HepG2 (cell line): Measurements from ENCODE around the gene BIRC7. TPM values are rescaled to one million over a fixed set of nuclear protein-coding genes. Genes with fewer than 3 reads are reported as not detected.

ENCODE experiments used
- ATAC-seq: fragments of 200-7000 bp; cut with Tn5 transposase; 3 replicates; pipeline ENCODE4 v1.9.1; 2020; ENCODE audit warnings: mild to moderate bottlenecking, moderate library complexity
- BruUV-seq: library from RNA; stranded (reverse); fragments of 400-500 nt; replicated peaks from 2 replicates; lab custom pipeline; 2021; lab: Mats Ljungman, UMichigan
- CTCF ChIA-PET: fragments of 300-600 bp; formaldehyde crosslinking; extraction: SDS; loops from one replicate; lab custom pipeline; 2021; ENCODE audit warnings: low total read pairs, inconsistent platforms, low intra/inter-chr PET ratio; lab: Yijun Ruan, JAX
- POLR2A ChIA-PET: fragments of 350-600 bp; sonication (Branson Sonifier 250); formaldehyde crosslinking; loops from one replicate; lab custom pipeline; 2020; ENCODE audit warnings: antibody characterized with exemption, inconsistent platforms; lab: Yijun Ruan, JAX
- DNase-seq: peaks from one replicate; pipeline ENCODE4 v3.0.0-alpha.2; 2015; ENCODE audit warnings: low spot score
- FAIRE-seq: peaks from 3 replicates; lab custom pipeline; 2011; peaks lifted over from hg19 to GRCh38; lab: Jason Lieb, UNC
- H2AFZ ChIP-seq: one replicate; pipeline ENCODE4 v1.6.1; 2011; ENCODE audit warnings: low read length, inconsistent platforms
- H3K27ac ChIP-seq: fragments of 300-600 bp; 3 replicates; pipeline ENCODE4 v1.8.0; 2011; ENCODE audit warnings: mixed run types, mild to moderate bottlenecking, mixed read lengths, low read length, inconsistent platforms; ENCODE audit not compliant: insufficient read depth; ENCODE audit errors: extremely low read length
- H3K27me3 ChIP-seq, 2 experiments: fragments of 200-600 bp in 1 of 2; 2 replicates in 1 of 2; 3 replicates in 1 of 2; pipeline versions ENCODE4 v1.6.0 to v1.8.0; 2011; ENCODE audit warnings: low read length in 2 of 2, mild to moderate bottlenecking in 2 of 2, moderate library complexity in 2 of 2, inconsistent platforms in 1 of 2; ENCODE audit not compliant: insufficient read depth in 2 of 2, control insufficient read depth in 1 of 2
- H3K36me3 ChIP-seq, 2 experiments: fragments of 200-600 bp in 1 of 2; replicated peaks in 1 of 2; 2 replicates in 1 of 2; 3 replicates in 1 of 2; pipeline versions ENCODE4 v1.5.1 to v1.8.0; 2011; ENCODE audit warnings: low read length in 2 of 2, inconsistent platforms in 1 of 2; ENCODE audit not compliant: insufficient read depth in 2 of 2, control insufficient read depth in 1 of 2
- H3K4me1 ChIP-seq: 2 replicates; pipeline ENCODE4 v1.5.1; 2012; ENCODE audit warnings: low read length, inconsistent platforms; ENCODE audit not compliant: insufficient read depth
- H3K4me2 ChIP-seq: 2 replicates; pipeline ENCODE4 v1.6.0; 2011; ENCODE audit warnings: low read depth, low read length, inconsistent platforms
- H3K4me3 ChIP-seq, 3 experiments: fragments of 200-600 bp in 1 of 3; sonication (generic), shearing (Covaris generic) in 1 of 3; replicated peaks in 1 of 3; 2 replicates each; pipeline ENCODE4 v1.5.1; 2011 to 2016; ENCODE audit warnings: low read length in 3 of 3, inconsistent platforms in 2 of 3, low read depth in 2 of 3, mild to moderate bottlenecking in 2 of 3, control low read depth in 1 of 3, mixed read lengths in 1 of 3; ENCODE audit not compliant: insufficient read depth in 1 of 3
- H3K79me2 ChIP-seq: one replicate; pipeline ENCODE4 v1.6.1; 2011; ENCODE audit warnings: low read length, inconsistent platforms; ENCODE audit not compliant: insufficient read depth
- H3K9ac ChIP-seq: 2 replicates; pipeline ENCODE4 v1.6.0; 2011; ENCODE audit warnings: mild to moderate bottlenecking, low read depth, low read length, inconsistent platforms; ENCODE audit not compliant: insufficient read depth
- H3K9me3 ChIP-seq: 2 replicates; pipeline ENCODE4 v1.5.1; 2012; ENCODE audit warnings: mild to moderate bottlenecking, low read length
- H4K20me1 ChIP-seq: 2 replicates; pipeline ENCODE4 v1.6.0; 2011; ENCODE audit warnings: inconsistent platforms, mild to moderate bottlenecking, low read length, moderate library complexity; ENCODE audit not compliant: insufficient read depth
- CHD2 ChIP-seq: IDR thresholded peaks from 2 replicates; pipeline ENCODE4 v1.6.1; 2011; ENCODE audit warnings: low read depth, low read length, improper control_type of control experiment
- FIP1L1 ChIP-seq: fragments of 200-400 bp; formaldehyde crosslinking; IDR thresholded peaks from 2 replicates; pipeline ENCODE4 v1.6.1; 2018; ENCODE audit warnings: low read depth, mild to moderate bottlenecking, low read length, moderate library complexity, borderline replicate concordance; ENCODE audit not compliant: insufficient read depth
- MXD3 ChIP-seq: IDR thresholded peaks from 2 replicates; pipeline ENCODE4 v1.6.1; 2016; ENCODE audit warnings: mild to moderate bottlenecking, missing biosample characterization, missing genetic modification reagents
- NCOA2 ChIP-seq: sonication (generic); formaldehyde crosslinking; IDR thresholded peaks from 2 replicates; pipeline ENCODE4 v1.8.0; 2022; ENCODE audit warnings: inconsistent platforms
- PAWR ChIP-seq: sonication (generic); formaldehyde crosslinking; IDR thresholded peaks from 2 replicates; pipeline ENCODE4 v1.4.0; 2020; ENCODE audit warnings: missing genetic modification reagents, mild to moderate bottlenecking, borderline replicate concordance
- PAX8 ChIP-seq: sonication (generic); formaldehyde crosslinking; IDR thresholded peaks from 2 replicates; pipeline ENCODE4 v1.8.0; 2022; ENCODE audit warnings: mild to moderate bottlenecking, missing genetic modification reagents, borderline replicate concordance
- PITX1 ChIP-seq: sonication (generic); formaldehyde crosslinking; IDR thresholded peaks from 2 replicates; pipeline ENCODE4 v1.5.1; 2020; ENCODE audit warnings: mild to moderate bottlenecking, missing genetic modification reagents
- PRDM15 ChIP-seq: sonication (generic); formaldehyde crosslinking; IDR thresholded peaks from 2 replicates; pipeline ENCODE4 v1.4.0; 2020; ENCODE audit warnings: missing genetic modification reagents
- RBM39 ChIP-seq: fragments of 200-400 bp; formaldehyde crosslinking; IDR thresholded peaks from one replicate; pipeline ENCODE4 v1.6.1; 2018; ENCODE audit warnings: antibody characterized with exemption, mild to moderate bottlenecking, low read depth, low read length; ENCODE audit not compliant: poor library complexity, severe bottlenecking
- RFX5 ChIP-seq: IDR thresholded peaks from 2 replicates; pipeline ENCODE4 v1.6.1; 2011; ENCODE audit warnings: low read depth, low read length, improper control_type of control experiment
- TAF15 ChIP-seq: fragments of 200-400 bp; formaldehyde crosslinking; IDR thresholded peaks from one replicate; pipeline ENCODE4 v1.6.1; 2018; ENCODE audit warnings: mild to moderate bottlenecking, low read depth, low read length; ENCODE audit not compliant: poor library complexity, severe bottlenecking
- ZBTB3 ChIP-seq: sonication (generic); formaldehyde crosslinking; IDR thresholded peaks from 2 replicates; pipeline ENCODE4 v1.4.0; 2020; ENCODE audit warnings: low read depth, mild to moderate bottlenecking, moderate library complexity, missing genetic modification reagents, borderline replicate concordance
- ZNF160 ChIP-seq: sonication (generic); formaldehyde crosslinking; IDR thresholded peaks from 2 replicates; pipeline ENCODE4 v1.8.0; 2022; ENCODE audit warnings: mild to moderate bottlenecking, inconsistent platforms, missing genetic modification reagents
- ZNF230 ChIP-seq: sonication (generic); formaldehyde crosslinking; IDR thresholded peaks from 2 replicates; pipeline ENCODE4 v1.4.0; 2020; ENCODE audit warnings: mild to moderate bottlenecking, missing genetic modification reagents
- ZNF24 ChIP-seq: fragments of 450-650 bp; IDR thresholded peaks from 2 replicates; pipeline ENCODE4 v1.6.1; 2017; ENCODE audit warnings: antibody characterized with exemption, mild to moderate bottlenecking
- ZNF329 ChIP-seq: sonication (generic); formaldehyde crosslinking; IDR thresholded peaks from 2 replicates; pipeline ENCODE4 v1.9.0; 2021; ENCODE audit warnings: low read depth, mild to moderate bottlenecking, missing genetic modification reagents
- ZNF430 ChIP-seq: sonication (generic); formaldehyde crosslinking; IDR thresholded peaks from 2 replicates; pipeline ENCODE4 v1.9.0; 2021; ENCODE audit warnings: mild to moderate bottlenecking, missing genetic modification reagents
- ZNF564 ChIP-seq: sonication (generic); formaldehyde crosslinking; IDR thresholded peaks from 2 replicates; pipeline ENCODE4 v1.8.1; 2023; ENCODE audit warnings: mild to moderate bottlenecking, missing genetic modification reagents
- WGBS: methylation state at CpG from one replicate; pipeline ENCODE4 v1.1.6; 2017; ENCODE audit warnings: low lambda C conversion rate; 5-methylcytosine and 5-hydroxymethylcytosine counted together
- in situ Hi-C: cut with HindIII; loops from 2 replicates; pipeline ENCODE4 v1.10.0; 2017; ENCODE audit warnings: low pct_unique_long_range_greater_than_20kb; ENCODE audit not compliant: extremely low pct_ligation_motif_present
- intact Hi-C: fragments of 100-400 bp; cut with micrococcal nuclease; formaldehyde crosslinking; loops from one replicate; pipeline ENCODE4 v1.10.0; 2022; ENCODE audit not compliant: unreplicated experiment
- polyA plus RNA-seq, 8 experiments: library from polyadenylated mRNA; depleted of rRNA in 3 of 8; stranded (reverse) in 7 of 8; unstranded in 1 of 8; fragments of >200 nt; fragmentation: Illumina TruSeq in 4 of 8; extraction: Trizol in 4 of 8; gene quantifications; 2 replicates each; pipeline versions ENCODE4 v1.2.1 to v1.2.3, GENCODE V29; 2011 to 2016; ENCODE audit warnings: low read depth in 4 of 8, missing spikeins in 1 of 8, mixed read lengths in 1 of 8; ENCODE audit not compliant: insufficient read depth in 1 of 8
- total RNA-seq, 5 experiments: library from RNA; depleted of rRNA; stranded (reverse); fragments of >200 nt; fragmentation: Illumina TruSeq; extraction: Trizol; gene quantifications; 2 replicates each; pipeline ENCODE4 v1.2.3, GENCODE V29; 2016; ENCODE audit warnings: low read depth in 1 of 5
- TF ChIP-seq, protein P1 (sequence below): sonication (generic); formaldehyde crosslinking; IDR thresholded peaks from 2 replicates; pipeline ENCODE4 v1.5.0; 2020; ENCODE audit warnings: missing genetic modification reagents
- TF ChIP-seq, protein P2 (sequence below): IDR thresholded peaks from 2 replicates; pipeline ENCODE4 v1.6.1; 2012; ENCODE audit warnings: low read depth, low read length, improper control_type of control experiment

The BIRC7 gene
- total and polyA plus RNA-seq, 2 of the 13 experiments (the other 11 are each of a cell fraction or from before 2014, with no cell fraction given), result 0.27 to 5.1 TPM

DNA sequence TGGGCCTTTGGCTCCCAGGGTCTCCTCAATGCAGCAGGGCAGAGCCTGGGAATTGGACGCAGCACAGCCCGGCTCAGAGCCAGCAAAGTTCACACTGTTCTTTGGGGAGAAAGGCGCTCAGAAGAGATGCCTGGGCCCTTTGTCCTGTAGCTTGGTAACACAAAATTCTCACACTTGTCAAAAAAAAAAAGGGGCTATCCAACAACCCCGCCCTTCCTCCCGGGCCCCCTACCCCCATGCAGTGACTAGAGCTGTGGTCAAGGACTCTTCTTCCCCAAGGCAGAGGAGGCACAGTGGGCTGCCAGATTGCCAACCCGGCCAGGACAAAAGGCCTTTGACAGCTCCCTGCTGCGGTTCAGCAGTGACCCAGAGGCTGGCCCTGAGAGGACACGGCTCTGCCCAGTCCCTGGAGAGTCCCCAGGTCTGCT is 16.6 kb downstream of the BIRC7 start:
- peaks cover 26 to 84% of the 10 kb centered on the region in 2 experiments for H3K27me3 ChIP-seq
- no peak overlapping the region for H3K27ac ChIP-seq
- no peak overlapping the region for H3K9ac ChIP-seq
- DNase-seq (no peak), FAIRE-seq (no peak), ATAC-seq (no peak)
- H2AFZ ChIP-seq, result no peak overlapping the region
- peaks cover 17% of the 10 kb centered on the region for H3K4me1 ChIP-seq
- intact Hi-C loops, result no loop called here
- ChIA-PET CTCF (interaction anchor here (1.4 kb wide), 1 partner anchor 29 kb away, joined by 10 read pairs; no protein-coding TSS in a partner anchor), POLR2A (no interaction called here)
- no peaks in the 10 kb centered on the region for H3K36me3 ChIP-seq
- no peak overlapping the region for H3K4me3 ChIP-seq
- in situ Hi-C loops, result no loop called here
- peaks cover 5% of the 10 kb centered on the region; the same call in 1 of the 2 replicates for H4K20me1 ChIP-seq
- H3K79me2 ChIP-seq, result no peaks in the 10 kb centered on the region
- no peak overlapping the region for H3K4me2 ChIP-seq
- BruUV-seq, result no TSS peak
- no peak for TF ChIP-seq FIP1L1
- TF ChIP-seq NCOA2 (CRISPR knock-in tag), result no peak
- no peak for TF ChIP-seq PAX8
- no peak for TF ChIP-seq MXD3
- TF ChIP-seq TAF15, result no peak
- no peak for TF ChIP-seq PITX1 (CRISPR knock-in tag)
- no peak for TF ChIP-seq PRDM15
- TF ChIP-seq PAWR (CRISPR knock-in tag), result no peak
- TF ChIP-seq, protein P1, sequence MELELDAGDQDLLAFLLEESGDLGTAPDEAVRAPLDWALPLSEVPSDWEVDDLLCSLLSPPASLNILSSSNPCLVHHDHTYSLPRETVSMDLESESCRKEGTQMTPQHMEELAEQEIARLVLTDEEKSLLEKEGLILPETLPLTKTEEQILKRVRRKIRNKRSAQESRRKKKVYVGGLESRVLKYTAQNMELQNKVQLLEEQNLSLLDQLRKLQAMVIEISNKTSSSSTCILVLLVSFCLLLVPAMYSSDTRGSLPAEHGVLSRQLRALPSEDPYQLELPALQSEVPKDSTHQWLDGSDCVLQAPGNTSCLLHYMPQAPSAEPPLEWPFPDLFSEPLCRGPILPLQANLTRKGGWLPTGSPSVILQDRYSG (CRISPR knock-in tag), result no peak
- TF ChIP-seq ZNF329 (CRISPR knock-in tag), result no peak
- no peak for TF ChIP-seq ZNF160 (CRISPR knock-in tag)
- TF ChIP-seq ZNF230 (CRISPR knock-in tag), result no peak
- no peak for TF ChIP-seq ZNF24
- TF ChIP-seq, protein P2, sequence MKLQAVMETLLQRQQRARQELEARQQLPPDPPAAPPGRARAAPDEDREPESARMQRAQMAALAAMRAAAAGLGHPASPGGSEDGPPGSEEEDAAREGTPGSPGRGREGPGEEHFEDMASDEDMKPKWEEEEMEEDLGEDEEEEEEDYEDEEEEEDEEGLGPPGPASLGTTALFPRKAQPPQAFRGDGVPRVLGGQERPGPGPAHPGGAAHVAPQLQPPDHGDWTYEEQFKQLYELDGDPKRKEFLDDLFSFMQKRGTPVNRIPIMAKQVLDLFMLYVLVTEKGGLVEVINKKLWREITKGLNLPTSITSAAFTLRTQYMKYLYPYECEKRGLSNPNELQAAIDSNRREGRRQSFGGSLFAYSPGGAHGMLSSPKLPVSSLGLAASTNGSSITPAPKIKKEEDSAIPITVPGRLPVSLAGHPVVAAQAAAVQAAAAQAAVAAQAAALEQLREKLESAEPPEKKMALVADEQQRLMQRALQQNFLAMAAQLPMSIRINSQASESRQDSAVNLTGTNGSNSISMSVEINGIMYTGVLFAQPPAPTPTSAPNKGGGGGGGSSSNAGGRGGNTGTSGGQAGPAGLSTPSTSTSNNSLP, result no peak
- TF ChIP-seq CHD2, result no peak
- TF ChIP-seq ZNF564 (CRISPR knock-in tag), result no peak
- TF ChIP-seq ZNF430 (CRISPR knock-in tag), result no peak
- TF ChIP-seq RBM39, result no peak
- TF ChIP-seq ZBTB3 (CRISPR knock-in tag), result no peak
- TF ChIP-seq RFX5, result no peak
- TF ChIP-seq, all 625 proteins: peak for 0
- 15% methylated on average over 5 of the region's 8 CpGs for WGBS
- H3K9me3 ChIP-seq, result no peaks in the 10 kb centered on the region
